A549 treated with CpdA at 1 μM for 4 hours (cell line): Measurements from ENCODE around the gene FXN. TPM values are rescaled to one million over a fixed set of nuclear protein-coding genes. Genes with fewer than 3 reads are reported as not detected.

Source experiments
- total RNA-seq: library from RNA; stranded (reverse); fragments of 200-300 nt; extraction: Qiagen RNA extraction; gene quantifications from 5 replicates; pipeline ENCODE4 v1.2.3, GENCODE V29; 2022; ENCODE audit warnings: low read depth

FXN gene
- 21.6 to 31.9 TPM (median 29.3 TPM) in 5 replicates for total RNA-seq

GRCh38 chr9:69035438-69036308, at the start of gene FXN:
Gene FXN, plus strand, starts transcription at chr9:69035752. Its CDS starts 31 bp downstream, at chr9:69035783.

GRCh38 chr9:69014013-69014412, 21.5 kb upstream of the FXN start, which contains the start of gene PRKACG:
Gene PRKACG, minus strand, starts transcription at chr9:69014113. Its CDS starts 21 bp downstream, at chr9:69014092.

Other genes with a start within 250 kb of the FXN start
- not detected in 5 replicates for gene PRKACG, start 21.6 kb upstream of the FXN start, total RNA-seq
- gene TJP2, start 138.5 kb downstream of the FXN start, total RNA-seq: 4.1 to 5.2 TPM (median 4.8 TPM) in 5 replicates